HG03175 (cell line): ENCODE measurements around the gene CAMKK2.
A peak's percentile ranks its signal among the peaks of the same experiment; 100 is the strongest.
"Not testable (repeated sequence)": the region's sequence is repeated elsewhere in the genome, so short reads cannot be mapped to it uniquely, and the experiment has no call there.

Experiments used
- ATAC-seq: cut with Tn5 transposase; IDR thresholded peaks from one replicate; pipeline ENCODE4 v1.9.1; 2021; ENCODE audit warnings: mild to moderate bottlenecking, moderate library complexity; ENCODE audit not compliant: unreplicated experiment

The CAMKK2 gene

GRCh38 chr12:121280531-121280930 lies 16.0 kb downstream of the CAMKK2 start:
- ATAC-seq = not testable (repeated sequence)

GRCh38 chr12:121279507-121279915 lies 17.0 kb downstream of the CAMKK2 start:
- no peak for ATAC-seq

- ATAC-seq = no peak
These were observed 17.5 kb downstream of the CAMKK2 start for GRCh38 chr12:121279071-121279375.

- no peak for ATAC-seq
These were observed 18.1 kb downstream of the CAMKK2 start for GRCh38 chr12:121278169-121279070.

- ATAC-seq = no peak
These were observed 19.1 kb downstream of the CAMKK2 start for GRCh38 chr12:121277374-121277759.

GRCh38 chr12:121274036-121274763 lies 22.3 kb downstream of the CAMKK2 start:
- ATAC-seq = no peak

- ATAC-seq = no peak
These were observed 23.1 kb downstream of the CAMKK2 start for GRCh38 chr12:121273364-121273896.

- no peak for ATAC-seq
These were observed 28.7 kb downstream of the CAMKK2 start for GRCh38 chr12:121267822-121268221.

- ATAC-seq = no peak
These were observed 31.5 kb downstream of the CAMKK2 start for GRCh38 chr12:121264951-121265515.

GRCh38 chr12:121264135-121264534 lies 32.4 kb downstream of the CAMKK2 start:
- ATAC-seq = no peak

- no peak for ATAC-seq
These were observed 33.1 kb downstream of the CAMKK2 start for GRCh38 chr12:121263206-121263935.

GRCh38 chr12:121261398-121261797 lies 35.1 kb downstream of the CAMKK2 start:
- no peak for ATAC-seq

- no peak for ATAC-seq
These were observed 36.4 kb downstream of the CAMKK2 start for GRCh38 chr12:121260091-121260490.

GRCh38 chr12:121259074-121259473 lies 37.4 kb downstream of the CAMKK2 start:
- ATAC-seq = no peak

- ATAC-seq = not testable (repeated sequence)
These were observed 38.6 kb downstream of the CAMKK2 start for GRCh38 chr12:121257704-121258449.

- ATAC-seq = no peak
These were observed 41.1 kb downstream of the CAMKK2 start for GRCh38 chr12:121255433-121255832.

GRCh38 chr12:121253638-121254335 lies 42.7 kb downstream of the CAMKK2 start:
- peak; percentile 56 for ATAC-seq

GRCh38 chr12:121252712-121253345 lies 43.7 kb downstream of the CAMKK2 start:
- no peak for ATAC-seq

GRCh38 chr12:121251838-121252237 lies 44.7 kb downstream of the CAMKK2 start:
- no peak for ATAC-seq
